Spleen (tissue), 7 donors: Measurements from ENCODE around the gene FAM3D.

Source experiments
- POLR2A ChIP-seq, 3 donors: fragments of 450-650 bp; IDR thresholded peaks; one replicate each; pipeline ENCODE4 v1.5.1; 2017; ENCODE audit warnings: antibody characterized with exemption in 3 of 3, mild to moderate bottlenecking in 1 of 3
- POLR2AphosphoS5 ChIP-seq, 3 donors: sonication (generic); formaldehyde crosslinking; IDR thresholded peaks; one replicate each; pipeline ENCODE4 v1.5.1; 2017; ENCODE audit warnings: antibody characterized with exemption in 3 of 3
- TF ChIP-seq, protein P1 (sequence below), 11 experiments: fragments of 200-600 bp in 7 of 11; fragments of 450-650 bp in 4 of 11; sonication (generic) in 4 of 11; IDR thresholded peaks in 8 of 11; conservative IDR thresholded peaks in 3 of 11; 1 replicate in 7 of 11; 2 replicates in 4 of 11; pipeline versions ENCODE4 v1.4.0 to v1.8.0; 2016 to 2021; ENCODE audit warnings: antibody characterized with exemption in 11 of 11, inconsistent platforms in 4 of 11, mild to moderate bottlenecking in 1 of 11
- donor health status: DM: no; HTN: no; CAD: no; lungs with moderate emphysema.
- donor health status: DM: no; HTN: no; CAD: no.
- donor health status: DM: no; HTN: no; CAD: no.

DNA sequence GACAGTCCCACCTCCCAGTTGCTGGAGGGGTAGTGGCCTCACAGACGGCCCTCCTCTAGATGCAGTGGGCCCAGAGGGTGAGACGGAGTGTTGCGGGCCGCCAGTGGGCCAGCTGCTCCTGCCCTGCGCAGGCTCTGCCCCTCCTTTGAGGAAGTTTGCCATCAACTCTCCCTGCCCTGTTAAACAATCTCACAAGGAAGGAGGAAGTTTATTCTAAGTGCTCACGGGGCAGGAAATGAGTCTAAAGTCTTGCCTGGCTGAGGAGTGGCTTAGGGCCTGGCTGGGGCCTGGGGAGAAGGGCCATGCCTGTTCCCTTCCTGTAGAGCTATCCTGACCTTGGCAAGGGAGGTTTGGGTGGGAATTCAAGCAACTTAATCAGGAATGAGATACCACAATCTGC is at the start of gene FAM3D:
- TF ChIP-seq, protein P1, sequence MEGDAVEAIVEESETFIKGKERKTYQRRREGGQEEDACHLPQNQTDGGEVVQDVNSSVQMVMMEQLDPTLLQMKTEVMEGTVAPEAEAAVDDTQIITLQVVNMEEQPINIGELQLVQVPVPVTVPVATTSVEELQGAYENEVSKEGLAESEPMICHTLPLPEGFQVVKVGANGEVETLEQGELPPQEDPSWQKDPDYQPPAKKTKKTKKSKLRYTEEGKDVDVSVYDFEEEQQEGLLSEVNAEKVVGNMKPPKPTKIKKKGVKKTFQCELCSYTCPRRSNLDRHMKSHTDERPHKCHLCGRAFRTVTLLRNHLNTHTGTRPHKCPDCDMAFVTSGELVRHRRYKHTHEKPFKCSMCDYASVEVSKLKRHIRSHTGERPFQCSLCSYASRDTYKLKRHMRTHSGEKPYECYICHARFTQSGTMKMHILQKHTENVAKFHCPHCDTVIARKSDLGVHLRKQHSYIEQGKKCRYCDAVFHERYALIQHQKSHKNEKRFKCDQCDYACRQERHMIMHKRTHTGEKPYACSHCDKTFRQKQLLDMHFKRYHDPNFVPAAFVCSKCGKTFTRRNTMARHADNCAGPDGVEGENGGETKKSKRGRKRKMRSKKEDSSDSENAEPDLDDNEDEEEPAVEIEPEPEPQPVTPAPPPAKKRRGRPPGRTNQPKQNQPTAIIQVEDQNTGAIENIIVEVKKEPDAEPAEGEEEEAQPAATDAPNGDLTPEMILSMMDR (IDR thresholded peaks at IDR 0.05 in 8 of 11, conservative IDR thresholded peaks at IDR 0.05 in 3 of 11): no peak
- peak in 1 of 3 donors; percentile 30 for TF ChIP-seq POLR2AphosphoS5 (IDR thresholded peaks at IDR 0.05)
- TF ChIP-seq POLR2A (IDR thresholded peaks at IDR 0.05): no peak
